Chondrocyte (in vitro differentiated cells): Measurements from ENCODE around the gene KCNE3. TPM values are rescaled to one million over a fixed set of nuclear protein-coding genes. Genes with fewer than 3 reads are reported as not detected.

ENCODE experiments used
- DNase-seq: peaks from one replicate; pipeline ENCODE4 v3.0.0; 2021; ENCODE audit warnings: mixed read lengths, low spot score
- H3K27ac Mint-ChIP-seq: one replicate; pipeline ENCODE4 v1.8.0; 2021; ENCODE audit warnings: mild to moderate bottlenecking, moderate library complexity, mixed read lengths; ENCODE audit not compliant: unreplicated experiment
- H3K27me3 Mint-ChIP-seq: 2 replicates; pipeline ENCODE4 v1.8.0; 2021; ENCODE audit warnings: low read depth, mixed read lengths
- H3K36me3 Mint-ChIP-seq: 2 replicates; pipeline ENCODE4 v1.8.0; 2021; ENCODE audit warnings: low read depth, mixed read lengths
- H3K4me1 Mint-ChIP-seq: 2 replicates; pipeline ENCODE4 v1.8.0; 2021; ENCODE audit warnings: low read depth, mild to moderate bottlenecking, mixed read lengths
- H3K4me3 Mint-ChIP-seq: one replicate; pipeline ENCODE4 v1.8.0; 2021; ENCODE audit warnings: mild to moderate bottlenecking, moderate library complexity, mixed read lengths; ENCODE audit not compliant: unreplicated experiment
- H3K9me3 Mint-ChIP-seq: 2 replicates; pipeline ENCODE4 v1.8.0; 2021; ENCODE audit warnings: low read depth, mixed read lengths
- total RNA-seq: library from RNA; stranded (reverse); gene quantifications from 3 replicates; pipeline ENCODE4 v1.2.1, GENCODE V29; 2021
- TF ChIP-seq, protein P1 (sequence below): fragments of 200-600 bp; sonication (generic); IDR thresholded peaks from 2 replicates; pipeline ENCODE4 v1.5.0; 2021; ENCODE audit warnings: antibody characterized with exemption, mild to moderate bottlenecking, moderate library complexity

The KCNE3 gene
- total RNA-seq, 1 donor from 2014 or later: 0.72 TPM

DNA sequence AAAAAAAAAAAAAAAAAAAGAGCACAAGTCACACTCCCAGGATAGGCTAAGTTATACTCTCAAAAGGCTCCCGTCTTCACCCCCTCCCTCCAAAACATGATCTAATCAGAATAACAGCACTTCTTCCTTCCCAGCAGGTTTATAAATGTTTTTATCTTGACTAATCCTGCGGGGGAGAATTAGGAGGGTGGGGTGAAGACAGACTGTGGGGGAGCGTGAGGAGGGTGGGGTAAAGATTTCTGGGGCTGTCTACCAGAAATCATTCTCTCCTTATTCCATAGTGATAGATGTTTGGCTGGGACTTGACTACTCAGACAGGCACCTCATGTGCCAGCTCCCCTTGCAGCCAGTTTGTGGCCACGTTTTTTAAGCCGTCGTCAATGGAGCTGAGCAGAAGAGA is 17.0 kb downstream of the KCNE3 start:
- Mint-ChIP-seq H3K27me3 (peaks cover 3% of the 10 kb centered on the region), H3K4me3 (no peak overlapping the region), H3K9me3 (no peaks in the 10 kb centered on the region), H3K36me3 (no peaks in the 10 kb centered on the region), H3K27ac (no peak overlapping the region), H3K4me1 (peaks cover 16% of the 10 kb centered on the region)
- TF ChIP-seq, protein P1, sequence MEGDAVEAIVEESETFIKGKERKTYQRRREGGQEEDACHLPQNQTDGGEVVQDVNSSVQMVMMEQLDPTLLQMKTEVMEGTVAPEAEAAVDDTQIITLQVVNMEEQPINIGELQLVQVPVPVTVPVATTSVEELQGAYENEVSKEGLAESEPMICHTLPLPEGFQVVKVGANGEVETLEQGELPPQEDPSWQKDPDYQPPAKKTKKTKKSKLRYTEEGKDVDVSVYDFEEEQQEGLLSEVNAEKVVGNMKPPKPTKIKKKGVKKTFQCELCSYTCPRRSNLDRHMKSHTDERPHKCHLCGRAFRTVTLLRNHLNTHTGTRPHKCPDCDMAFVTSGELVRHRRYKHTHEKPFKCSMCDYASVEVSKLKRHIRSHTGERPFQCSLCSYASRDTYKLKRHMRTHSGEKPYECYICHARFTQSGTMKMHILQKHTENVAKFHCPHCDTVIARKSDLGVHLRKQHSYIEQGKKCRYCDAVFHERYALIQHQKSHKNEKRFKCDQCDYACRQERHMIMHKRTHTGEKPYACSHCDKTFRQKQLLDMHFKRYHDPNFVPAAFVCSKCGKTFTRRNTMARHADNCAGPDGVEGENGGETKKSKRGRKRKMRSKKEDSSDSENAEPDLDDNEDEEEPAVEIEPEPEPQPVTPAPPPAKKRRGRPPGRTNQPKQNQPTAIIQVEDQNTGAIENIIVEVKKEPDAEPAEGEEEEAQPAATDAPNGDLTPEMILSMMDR: no peak
- no peak for DNase-seq

DNA sequence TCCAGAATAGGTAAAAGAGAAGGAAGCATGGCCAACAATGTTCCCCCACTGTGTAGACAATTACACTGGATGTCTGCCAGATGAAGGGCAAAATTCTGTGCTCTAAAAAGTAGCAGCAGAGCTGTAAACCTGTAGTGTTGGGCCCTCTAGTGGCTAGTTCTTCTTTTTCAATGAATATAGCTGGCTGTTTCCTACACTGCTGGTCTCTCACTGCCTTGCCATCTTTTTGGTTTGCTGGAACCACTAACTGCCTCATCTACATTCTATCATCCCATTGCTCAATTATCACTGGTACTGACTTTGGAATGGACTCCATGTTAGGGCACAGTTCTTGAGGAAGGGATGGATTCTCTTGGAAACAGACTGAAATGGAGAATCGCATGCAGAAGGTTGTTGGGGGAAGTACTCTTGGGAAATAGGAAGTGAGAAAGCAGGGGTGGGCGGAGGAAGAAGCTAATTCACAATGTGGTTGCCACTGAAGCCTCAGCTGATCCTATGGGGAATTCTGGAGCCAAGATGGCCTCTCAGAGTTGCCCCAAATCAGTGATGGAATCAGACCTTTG is 17.9 kb downstream of the KCNE3 start:
- Mint-ChIP-seq H3K9me3 (no peaks in the 10 kb centered on the region), H3K4me1 (peaks cover 17% of the 10 kb centered on the region), H3K4me3 (no peak overlapping the region), H3K27me3 (peaks cover 3% of the 10 kb centered on the region), H3K27ac (no peak overlapping the region), H3K36me3 (no peaks in the 10 kb centered on the region)
- TF ChIP-seq, protein P1: peak; percentile 91
- DNase-seq: no peak

DNA sequence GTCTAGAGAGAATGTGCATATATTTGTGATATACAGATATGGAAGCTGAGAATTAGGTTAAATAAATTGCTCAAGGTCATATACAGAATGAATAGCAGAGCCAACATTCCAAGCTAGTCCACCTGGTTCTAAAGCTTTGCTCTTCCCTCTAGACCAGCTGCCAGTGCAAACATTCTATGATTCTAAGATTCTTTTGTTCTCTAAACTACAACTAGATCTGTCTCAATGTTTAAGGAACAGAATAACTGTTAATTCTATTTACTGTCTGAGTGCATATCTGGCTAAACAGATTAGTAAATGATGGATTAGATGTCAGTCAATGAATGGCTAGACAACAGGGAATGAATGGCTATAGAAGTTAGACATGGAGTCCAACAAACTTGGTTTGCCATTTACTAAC is 19.6 kb downstream of the KCNE3 start:
- no peak overlapping the region for H3K4me3 Mint-ChIP-seq
- no peak for DNase-seq

DNA sequence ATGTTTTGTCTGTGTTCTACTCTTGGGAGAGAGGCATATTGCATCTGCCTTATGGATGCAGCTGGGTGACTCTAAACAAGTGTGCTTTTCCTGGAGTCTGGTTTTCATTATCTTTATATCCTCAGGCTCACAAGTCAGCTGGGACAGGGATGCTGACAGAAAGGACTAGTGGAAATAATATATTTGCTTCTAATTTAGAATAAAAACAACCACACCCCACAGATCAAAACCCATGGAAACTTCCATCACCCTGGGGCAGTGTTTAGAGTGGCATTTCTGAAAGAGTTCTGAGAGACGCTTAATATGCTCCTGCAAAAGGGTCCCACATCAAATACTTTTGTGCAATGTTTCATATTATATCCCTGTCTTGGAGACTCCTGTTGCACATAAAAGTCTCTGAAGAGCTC is 20.8 kb downstream of the KCNE3 start:
- no peaks in the 10 kb centered on the region for H3K9me3 Mint-ChIP-seq
- no peaks in the 10 kb centered on the region for H3K36me3 Mint-ChIP-seq
- no peak overlapping the region for H3K27ac Mint-ChIP-seq
- no peak for DNase-seq
- H3K4me1 Mint-ChIP-seq: peaks cover 35% of the 10 kb centered on the region
- TF ChIP-seq, protein P1: no peak
- H3K27me3 Mint-ChIP-seq: no peaks in the 10 kb centered on the region
- H3K4me3 Mint-ChIP-seq: no peak overlapping the region

More for the DNA sequence above, 19.6 kb downstream of the KCNE3 start:
- Mint-ChIP-seq H3K27me3 (peaks cover 3% of the 10 kb centered on the region), H3K9me3 (no peaks in the 10 kb centered on the region), H3K4me1 (peaks cover 31% of the 10 kb centered on the region), H3K27ac (no peak overlapping the region), H3K36me3 (no peaks in the 10 kb centered on the region)
- TF ChIP-seq, protein P1: no peak

DNA sequence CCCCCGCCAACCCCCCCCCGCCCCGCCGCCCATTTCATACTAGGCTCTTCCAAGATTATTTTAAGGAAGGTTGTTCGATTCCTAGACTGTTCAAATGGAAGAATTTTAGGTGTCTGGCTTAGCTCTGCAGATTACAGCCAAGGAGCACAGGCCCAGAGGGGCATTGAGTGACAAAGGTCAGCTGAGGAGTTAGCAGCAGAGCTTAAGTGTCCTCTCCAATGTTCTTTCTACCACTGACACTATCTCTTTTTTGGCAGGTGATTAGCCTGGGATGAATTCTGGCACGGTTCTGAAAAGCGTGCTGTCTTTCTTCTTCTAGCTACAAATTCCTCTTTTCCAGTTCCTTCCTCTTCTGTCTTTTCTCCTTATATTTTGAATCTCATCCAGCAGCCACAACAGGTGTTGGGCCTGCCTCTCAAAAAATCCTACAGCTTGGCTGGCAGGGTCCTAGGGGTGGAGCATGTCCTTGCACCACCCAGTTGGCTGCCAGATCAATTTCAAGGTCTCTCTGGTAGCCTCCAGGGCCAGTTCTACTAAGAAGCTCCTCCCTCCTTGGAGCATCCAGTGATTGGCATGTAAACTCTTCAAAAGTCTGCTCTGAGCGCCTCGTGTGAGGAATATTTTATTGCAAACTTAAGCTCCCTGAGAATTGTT is 23.0 kb downstream of the KCNE3 start:
- no peaks in the 10 kb centered on the region for H3K9me3 Mint-ChIP-seq
- TF ChIP-seq, protein P1: no peak
- H3K36me3 Mint-ChIP-seq: no peaks in the 10 kb centered on the region
- no peaks in the 10 kb centered on the region for H3K27me3 Mint-ChIP-seq
- H3K4me1 Mint-ChIP-seq: peaks cover 32% of the 10 kb centered on the region
- DNase-seq: no peak
- no peak overlapping the region for H3K27ac Mint-ChIP-seq
- no peak overlapping the region for H3K4me3 Mint-ChIP-seq
